Natural killer cell (primary cell): ENCODE measurements around the gene RABGAP1L. TPM values are rescaled to one million over a fixed set of nuclear protein-coding genes. Genes with fewer than 3 reads are reported as not detected.
"Not testable (repeated sequence)": the region's sequence is repeated elsewhere in the genome, so short reads cannot be mapped to it uniquely, and the experiment has no call there.

Source experiments
- ATAC-seq, 3 donors: fragments of 150-1000 bp in 2 of 3; fragments of 200-7000 bp in 1 of 3; cut with Tn5 transposase; 1 replicate in 1 of 3; 2 replicates in 2 of 3; pipeline ENCODE4 v1.10.0; 2021; ENCODE audit warnings: mild to moderate bottlenecking in 2 of 3, moderate library complexity in 2 of 3
- DNase-seq, 2 donors: peaks; one replicate each; pipeline versions ENCODE4 v3.0.0 to v3.0.0-alpha.2; 2013 to 2021; ENCODE audit warnings: mixed read lengths in 1 of 2
- H3K27ac ChIP-seq: one replicate; pipeline ENCODE4 v1.5.1; 2013; ENCODE audit warnings: mild to moderate bottlenecking, low read length
- H3K27me3 ChIP-seq: one replicate; pipeline ENCODE4 v1.6.1; 2013; ENCODE audit warnings: low read length; ENCODE audit not compliant: control insufficient read depth, insufficient read depth
- H3K36me3 ChIP-seq: one replicate; pipeline ENCODE4 v1.6.1; 2013; ENCODE audit warnings: low read length; ENCODE audit not compliant: control insufficient read depth, insufficient read depth
- H3K4me1 ChIP-seq: one replicate; pipeline ENCODE4 v1.6.1; 2013; ENCODE audit warnings: low read length; ENCODE audit not compliant: control insufficient read depth, insufficient read depth
- H3K4me3 ChIP-seq: one replicate; pipeline ENCODE4 v1.5.1; 2013; ENCODE audit warnings: low read length
- H3K9me3 ChIP-seq: one replicate; pipeline ENCODE4 v1.6.1; 2013; ENCODE audit warnings: low read length; ENCODE audit not compliant: control insufficient read depth, insufficient read depth
- H3K27ac Mint-ChIP-seq, 2 donors: one replicate each; pipeline ENCODE4 v1.8.0; 2022; ENCODE audit warnings: mild to moderate bottlenecking in 2 of 2, mixed read lengths in 2 of 2, moderate library complexity in 1 of 2
- H3K27me3 Mint-ChIP-seq, 2 donors: one replicate each; pipeline ENCODE4 v1.8.0; 2022; ENCODE audit warnings: low read depth in 2 of 2, mixed read lengths in 2 of 2
- H3K36me3 Mint-ChIP-seq: one replicate; pipeline ENCODE4 v1.8.0; 2022; ENCODE audit warnings: mixed read lengths
- H3K4me1 Mint-ChIP-seq, 2 donors: one replicate each; pipeline ENCODE4 v1.8.0; 2022; ENCODE audit warnings: mixed read lengths in 2 of 2
- H3K4me3 Mint-ChIP-seq: one replicate; pipeline ENCODE4 v1.8.0; 2022; ENCODE audit warnings: mild to moderate bottlenecking, moderate library complexity, mixed read lengths
- H3K9me3 Mint-ChIP-seq, 2 donors: one replicate each; pipeline ENCODE4 v1.8.0; 2022; ENCODE audit warnings: mixed read lengths in 2 of 2
- WGBS: methylation state at CpG from one replicate; pipeline ENCODE4 v1.1.7; 2013; ENCODE audit warnings: missing lambda C conversion rate; ENCODE audit not compliant: insufficient coverage; 5-methylcytosine and 5-hydroxymethylcytosine counted together
- intact Hi-C: fragments of 100-400 bp; cut with micrococcal nuclease; formaldehyde crosslinking; loops from one replicate; pipeline ENCODE4 v1.14.2; 2022
- total RNA-seq, 4 donors: library from RNA; stranded (reverse); fragments of 120-200 nt in 1 of 4; gene quantifications; one replicate each; pipeline versions ENCODE4 v1.2.3 to v1.2.4, GENCODE V29; 2013 to 2022
- TF ChIP-seq, protein P1 (sequence below): fragments of 200-600 bp; IDR thresholded peaks from one replicate; pipeline ENCODE4 v1.8.0; 2022; ENCODE audit warnings: antibody characterized with exemption

Gene RABGAP1L
- total RNA-seq, 3 donors from 2014 or later (not counting 1 experiment from before 2014, with no cell fraction given): 145 to 168 (median 153) TPM

- no peaks in the 10 kb centered on the region for H3K9me3 ChIP-seq
- no peak overlapping the region for H3K27ac ChIP-seq
- no peaks in the 10 kb centered on the region for H3K4me1 ChIP-seq
- H3K27me3 ChIP-seq: no peaks in the 10 kb centered on the region
- TF ChIP-seq, protein P1, sequence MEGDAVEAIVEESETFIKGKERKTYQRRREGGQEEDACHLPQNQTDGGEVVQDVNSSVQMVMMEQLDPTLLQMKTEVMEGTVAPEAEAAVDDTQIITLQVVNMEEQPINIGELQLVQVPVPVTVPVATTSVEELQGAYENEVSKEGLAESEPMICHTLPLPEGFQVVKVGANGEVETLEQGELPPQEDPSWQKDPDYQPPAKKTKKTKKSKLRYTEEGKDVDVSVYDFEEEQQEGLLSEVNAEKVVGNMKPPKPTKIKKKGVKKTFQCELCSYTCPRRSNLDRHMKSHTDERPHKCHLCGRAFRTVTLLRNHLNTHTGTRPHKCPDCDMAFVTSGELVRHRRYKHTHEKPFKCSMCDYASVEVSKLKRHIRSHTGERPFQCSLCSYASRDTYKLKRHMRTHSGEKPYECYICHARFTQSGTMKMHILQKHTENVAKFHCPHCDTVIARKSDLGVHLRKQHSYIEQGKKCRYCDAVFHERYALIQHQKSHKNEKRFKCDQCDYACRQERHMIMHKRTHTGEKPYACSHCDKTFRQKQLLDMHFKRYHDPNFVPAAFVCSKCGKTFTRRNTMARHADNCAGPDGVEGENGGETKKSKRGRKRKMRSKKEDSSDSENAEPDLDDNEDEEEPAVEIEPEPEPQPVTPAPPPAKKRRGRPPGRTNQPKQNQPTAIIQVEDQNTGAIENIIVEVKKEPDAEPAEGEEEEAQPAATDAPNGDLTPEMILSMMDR: no peak
- Mint-ChIP-seq H3K27ac (no peak overlapping the region), H3K4me1 (peaks cover 51 to 62% of the 10 kb centered on the region in 2 donors), H3K36me3 (peaks cover 56% of the 10 kb centered on the region), H3K27me3 (no peaks in the 10 kb centered on the region), H3K9me3 (peaks cover 6 to 19% of the 10 kb centered on the region in 2 donors), H3K4me3 (no peak overlapping the region)
- intact Hi-C loops: no loop called here
- DNase-seq (no peak), ATAC-seq (no peak)
- peaks cover 16% of the 10 kb centered on the region for H3K36me3 ChIP-seq
- H3K4me3 ChIP-seq: no peak overlapping the region
These were observed 150.2 kb downstream of the RABGAP1L start for GRCh38 chr1:174309490-174309889.

- Mint-ChIP-seq H3K4me3 (no peak overlapping the region), H3K9me3 (peaks cover 11 to 30% of the 10 kb centered on the region in 2 donors), H3K4me1 (peaks cover 43 to 71% of the 10 kb centered on the region in 2 donors), H3K36me3 (peaks cover 46% of the 10 kb centered on the region), H3K27me3 (no peaks in the 10 kb centered on the region), H3K27ac (no peak overlapping the region)
- Histone ChIP-seq H3K4me3 (no peak overlapping the region), H3K27ac (no peak overlapping the region), H3K4me1 (no peaks in the 10 kb centered on the region), H3K27me3 (no peaks in the 10 kb centered on the region), H3K36me3 (peaks cover 3% of the 10 kb centered on the region), H3K9me3 (no peaks in the 10 kb centered on the region)
- TF ChIP-seq, protein P1: no peak
- WGBS: no CpG with 5 or more reads among the region's 4 CpGs
- DNase-seq (no peak), ATAC-seq (no peak)
- intact Hi-C loops: no loop called here
These were observed 155.1 kb downstream of the RABGAP1L start for GRCh38 chr1:174314433-174314832.

- Histone ChIP-seq H3K27ac (no peak overlapping the region), H3K36me3 (peaks cover 3% of the 10 kb centered on the region), H3K4me1 (no peaks in the 10 kb centered on the region), H3K4me3 (no peak overlapping the region), H3K27me3 (no peaks in the 10 kb centered on the region), H3K9me3 (no peaks in the 10 kb centered on the region)
- intact Hi-C loops: no loop called here
- TF ChIP-seq, protein P1: no peak
- Mint-ChIP-seq H3K4me1 (peaks cover 35 to 63% of the 10 kb centered on the region in 2 donors), H3K36me3 (peaks cover 48% of the 10 kb centered on the region), H3K27ac (no peak overlapping the region), H3K27me3 (no peaks in the 10 kb centered on the region), H3K9me3 (peaks cover 14 to 28% of the 10 kb centered on the region in 2 donors), H3K4me3 (no peak overlapping the region)
- ATAC-seq: no peak
- WGBS: 100% methylated on average over 2 of the region's 2 CpGs
- DNase-seq: no peak
These were observed 155.9 kb downstream of the RABGAP1L start for GRCh38 chr1:174315239-174315638.

DNA sequence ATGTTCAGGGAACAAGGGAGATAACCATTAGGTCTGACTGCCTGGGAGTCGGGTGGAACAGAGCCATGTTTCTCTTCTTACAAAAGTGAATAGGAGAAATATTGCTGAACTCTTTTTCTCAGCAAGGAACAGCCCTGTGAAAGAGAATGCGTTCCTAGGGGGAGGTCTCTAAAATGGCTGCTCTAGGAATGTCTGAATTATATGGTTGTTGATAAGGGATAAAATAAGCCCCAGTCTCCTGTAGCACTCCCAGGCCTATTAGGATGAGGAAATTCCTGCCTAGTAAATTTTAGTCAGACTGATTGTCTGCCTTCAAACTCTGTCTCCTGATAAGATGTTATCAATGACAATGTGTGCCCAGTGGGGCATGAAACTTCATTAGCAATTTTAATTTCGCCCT is 161.6 kb downstream of the RABGAP1L start:
- H3K9me3 Mint-ChIP-seq: peaks cover 9 to 18% of the 10 kb centered on the region in 2 donors

More for the DNA sequence above, 161.6 kb downstream of the RABGAP1L start:
- H3K36me3 Mint-ChIP-seq: peaks cover 41% of the 10 kb centered on the region
- H3K27me3 ChIP-seq, H3K27ac Mint-ChIP-seq, H3K4me3 ChIP-seq, intact Hi-C loops, H3K27ac ChIP-seq, H3K4me3 Mint-ChIP-seq, H3K27me3 Mint-ChIP-seq, DNase-seq, ATAC-seq, H3K4me1 ChIP-seq: not testable (repeated sequence)
- 94% methylated on average over 3 of the region's 3 CpGs for WGBS
- peaks cover 15% of the 10 kb centered on the region for H3K9me3 ChIP-seq
- H3K36me3 ChIP-seq: peaks cover 12% of the 10 kb centered on the region
- peaks cover 40 to 44% of the 10 kb centered on the region in 2 donors for H3K4me1 Mint-ChIP-seq
